Activated CD4-positive, alpha-beta T cell treated with anti-CD3 and anti-CD28 coated beads, Interleukin-2, amount 50 U/mL, for 24 hours (primary cell): ENCODE measurements around the gene GAK.
"Not testable (repeated sequence)": the region's sequence is repeated elsewhere in the genome, so short reads cannot be mapped to it uniquely, and the experiment has no call there.

Experiments
- DNase-seq, 2 donors: peaks; one replicate each; pipeline ENCODE4 v3.0.0-alpha.2; 2020; ENCODE audit warnings: low read depth in 1 of 2, low spot score in 1 of 2

Gene GAK

DNA sequence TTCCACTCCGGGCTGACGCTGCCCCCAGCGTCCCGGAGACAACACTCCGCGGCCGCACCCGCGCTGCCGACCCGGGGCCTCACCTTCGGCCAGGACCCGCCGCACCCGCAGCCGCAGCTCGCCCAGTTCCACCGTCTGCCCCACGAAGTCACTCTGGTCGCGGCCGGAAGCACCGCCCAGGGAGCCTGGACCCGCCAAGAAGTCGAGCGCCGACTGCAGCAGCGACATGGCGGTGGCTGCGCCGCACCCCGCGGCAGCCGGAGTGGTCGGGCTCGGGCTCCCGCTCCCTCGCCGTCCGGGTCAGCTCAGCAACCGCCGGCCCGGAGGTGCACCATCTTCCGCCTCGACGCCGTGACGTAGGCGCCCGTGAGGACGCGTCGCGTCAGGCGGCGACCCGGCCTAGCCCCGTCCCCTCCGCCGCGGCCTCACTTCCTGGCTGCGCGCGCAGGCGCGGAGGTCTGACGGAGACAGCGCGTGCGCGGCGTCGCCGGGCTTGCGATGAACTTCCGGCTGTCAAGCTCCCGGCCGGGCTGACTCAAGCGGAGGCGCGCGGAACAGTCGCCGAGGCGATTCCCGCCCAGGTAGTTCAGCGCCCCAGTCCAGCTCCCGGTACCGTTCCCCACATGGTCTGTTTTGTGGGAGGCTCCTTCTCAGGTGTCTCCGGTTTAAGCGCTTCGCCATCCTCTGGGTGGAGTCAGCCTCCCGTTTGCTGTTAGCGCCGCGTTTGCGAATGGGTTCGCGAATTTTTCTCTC, at the start of gene GAK, which contains the start of gene TMEM175:
TSS of gene GAK (minus strand) at position 357 of the 753 bp plus-strand sequence. CDS start at position 228, 129 bp downstream.
TSS of gene TMEM175 (plus strand) at position 501 of the 753 bp plus-strand sequence. CDS start 15,280 bp downstream, outside the sequence.
- peak; percentile 94 to 96 for DNase-seq

DNA sequence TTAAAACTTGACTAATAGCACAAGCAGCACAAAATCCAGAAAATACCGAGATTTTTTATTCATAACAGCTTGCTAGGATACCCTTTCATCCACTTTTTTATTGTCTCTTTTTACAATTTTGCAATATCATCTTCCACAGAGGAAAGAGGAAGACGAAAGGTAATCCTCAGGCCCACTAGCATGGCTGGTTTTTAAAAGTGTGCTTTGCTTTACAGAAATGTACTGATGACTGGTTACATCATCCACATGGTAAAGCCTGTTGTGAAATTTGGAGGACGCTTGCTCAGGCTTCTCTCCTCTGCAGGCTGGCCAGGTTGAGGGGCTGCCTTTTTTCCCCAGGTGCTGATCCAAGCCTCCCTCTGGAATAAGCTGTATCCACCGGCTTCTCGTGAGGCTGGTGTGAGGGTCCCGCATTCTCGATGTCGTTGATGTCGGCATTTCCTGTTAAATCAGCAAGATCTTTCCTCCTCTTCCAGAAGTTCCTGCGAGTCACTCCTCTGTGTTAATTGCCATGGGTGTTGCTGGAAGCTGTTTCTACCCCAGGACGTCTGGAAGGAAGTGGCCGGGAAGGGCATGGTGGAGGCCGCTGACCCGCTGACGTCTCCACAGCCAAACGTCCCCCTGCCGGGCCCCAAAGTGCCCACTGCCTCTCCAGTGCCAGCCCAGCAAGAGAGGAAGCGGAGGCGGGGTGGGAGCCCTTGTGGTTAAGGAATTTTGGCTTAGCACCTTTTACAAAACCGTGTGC, 47.0 kb upstream of the GAK start:
- DNase-seq, result no peak

DNA sequence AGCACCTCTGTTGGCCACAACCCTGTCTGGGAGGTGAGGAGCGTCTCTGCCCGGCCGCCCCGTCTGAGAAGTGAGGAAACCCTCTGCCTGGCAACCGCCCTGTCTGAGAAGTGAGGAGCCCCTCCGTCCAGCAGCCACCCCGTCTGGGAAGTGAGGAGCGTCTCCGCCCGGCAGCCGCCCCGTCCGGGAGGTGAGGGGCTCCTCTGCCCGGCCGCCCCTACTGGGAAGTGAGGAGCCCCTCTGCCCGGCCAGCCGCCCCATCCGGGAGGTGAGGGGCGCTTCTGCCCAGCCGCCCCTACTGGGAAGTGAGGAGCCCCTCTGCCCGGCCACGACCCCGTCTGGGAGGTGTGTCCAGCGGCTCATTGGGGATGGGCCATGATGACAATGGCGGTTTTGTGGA, 43.9 kb upstream of the GAK start:
- DNase-seq, result not testable (repeated sequence)

DNA sequence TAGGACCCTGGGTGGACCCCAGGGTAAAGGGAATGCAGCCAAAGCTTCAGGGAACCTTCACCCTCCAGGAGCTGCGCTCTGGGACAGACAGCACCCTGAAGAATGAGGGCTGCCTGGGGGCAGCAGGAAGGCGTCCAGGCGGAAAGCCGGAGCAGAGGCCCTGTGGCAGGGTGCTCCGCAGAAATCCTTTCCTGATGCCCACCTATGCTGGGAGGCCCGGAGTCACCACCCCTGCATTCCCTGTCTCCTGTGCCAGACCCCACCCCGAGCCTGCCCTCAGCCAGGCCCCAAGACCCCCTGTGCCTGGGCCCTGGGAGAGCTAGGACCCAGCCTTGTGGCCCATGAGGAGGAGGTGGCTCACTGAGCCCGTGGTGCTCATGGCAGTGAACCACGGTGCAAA, 42.6 kb upstream of the GAK start:
- DNase-seq, result no peak

DNA sequence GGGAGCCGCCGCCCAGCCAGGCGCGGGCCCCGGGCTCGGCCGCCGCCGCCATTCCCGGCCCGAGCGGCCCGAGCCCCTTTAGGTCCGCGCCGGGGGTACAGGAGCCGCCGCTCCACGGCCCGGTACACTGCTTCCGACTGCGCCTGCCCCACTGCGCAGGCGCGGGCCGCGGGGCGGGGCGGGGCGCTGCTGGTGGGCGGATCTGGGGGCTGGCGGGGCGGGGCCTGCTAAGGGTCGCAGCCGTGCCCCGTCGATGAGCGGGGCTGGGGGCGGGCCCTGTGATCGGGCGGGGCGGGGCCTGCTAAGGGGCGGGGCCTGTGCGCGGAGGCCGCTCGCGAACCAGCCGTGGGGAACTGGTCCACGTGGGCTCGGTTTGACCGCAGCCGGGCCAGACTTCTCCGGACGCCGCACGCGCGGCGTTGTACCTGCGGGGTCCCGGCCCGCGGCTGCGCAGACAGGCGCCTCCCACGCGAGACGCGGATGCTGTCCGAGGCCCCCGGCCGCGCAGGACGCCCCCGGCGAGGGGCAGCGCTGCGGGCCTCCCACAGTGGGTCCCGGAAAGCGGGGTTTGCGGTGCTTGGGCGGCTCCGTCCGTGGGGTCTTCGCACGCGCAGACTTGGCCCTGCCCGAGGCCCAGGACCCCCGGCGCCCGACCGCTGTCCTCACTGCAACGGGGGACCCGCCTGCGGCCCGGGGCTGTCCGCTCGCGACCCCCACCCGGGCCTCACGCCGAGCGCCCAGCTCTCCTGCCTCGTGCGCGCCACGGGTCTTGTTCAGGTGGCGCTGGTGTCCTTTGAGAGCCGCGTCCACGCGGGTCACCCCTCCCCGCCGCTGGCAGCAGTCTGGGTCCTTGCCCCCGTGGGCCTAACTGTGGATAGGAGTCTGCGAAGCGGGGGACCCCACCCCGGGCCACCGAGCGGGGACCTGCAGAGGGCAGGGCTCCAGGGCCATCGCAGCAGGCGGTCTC, 41.6 kb upstream of the GAK start, which contains the start of gene DGKQ:
TSS of gene DGKQ (minus strand) at position 139 of the 967 bp plus-strand sequence. CDS start at position 52, 87 bp downstream.
- peak; percentile 84 for DNase-seq

DNA sequence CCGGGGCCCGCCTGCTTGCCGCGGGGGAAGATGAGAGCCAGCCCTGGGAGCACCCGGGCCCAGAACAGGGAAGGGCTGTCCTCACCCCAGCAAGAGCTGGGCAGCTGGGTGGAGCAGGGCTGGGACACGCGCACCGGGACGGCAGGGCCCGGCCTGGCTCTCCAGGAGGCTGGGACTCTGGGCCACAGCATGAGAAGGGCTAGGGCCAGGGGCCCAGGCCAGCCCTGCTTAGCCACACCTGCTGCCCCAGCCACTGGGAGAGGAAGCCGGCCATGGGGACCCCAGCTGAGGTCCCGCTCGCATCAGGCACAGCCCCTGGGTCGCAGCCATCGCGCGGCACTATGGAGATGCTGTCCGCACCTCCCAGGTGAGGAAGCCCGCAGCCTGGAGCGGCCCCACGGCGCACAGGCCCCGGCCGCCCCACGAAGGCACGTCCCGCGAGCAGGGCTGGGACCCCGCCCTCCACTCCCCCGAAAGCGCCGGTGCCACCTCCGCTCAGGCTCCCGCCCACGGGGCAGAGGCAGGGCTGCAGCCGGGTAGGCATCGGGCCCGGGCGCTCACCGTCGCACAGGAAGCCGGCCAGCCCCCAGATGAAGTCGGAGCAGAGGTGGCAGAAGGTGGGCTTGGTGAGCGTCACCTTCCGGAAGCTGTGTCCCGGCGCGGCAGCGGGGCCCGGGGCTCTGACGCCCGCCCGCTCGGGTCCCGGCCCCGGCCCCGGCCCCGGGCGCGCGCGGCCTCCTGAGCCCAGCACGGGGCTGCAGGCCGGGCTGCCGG, 40.7 kb upstream of the GAK start:
- DNase-seq, result peak; percentile 22 to 45

DNA sequence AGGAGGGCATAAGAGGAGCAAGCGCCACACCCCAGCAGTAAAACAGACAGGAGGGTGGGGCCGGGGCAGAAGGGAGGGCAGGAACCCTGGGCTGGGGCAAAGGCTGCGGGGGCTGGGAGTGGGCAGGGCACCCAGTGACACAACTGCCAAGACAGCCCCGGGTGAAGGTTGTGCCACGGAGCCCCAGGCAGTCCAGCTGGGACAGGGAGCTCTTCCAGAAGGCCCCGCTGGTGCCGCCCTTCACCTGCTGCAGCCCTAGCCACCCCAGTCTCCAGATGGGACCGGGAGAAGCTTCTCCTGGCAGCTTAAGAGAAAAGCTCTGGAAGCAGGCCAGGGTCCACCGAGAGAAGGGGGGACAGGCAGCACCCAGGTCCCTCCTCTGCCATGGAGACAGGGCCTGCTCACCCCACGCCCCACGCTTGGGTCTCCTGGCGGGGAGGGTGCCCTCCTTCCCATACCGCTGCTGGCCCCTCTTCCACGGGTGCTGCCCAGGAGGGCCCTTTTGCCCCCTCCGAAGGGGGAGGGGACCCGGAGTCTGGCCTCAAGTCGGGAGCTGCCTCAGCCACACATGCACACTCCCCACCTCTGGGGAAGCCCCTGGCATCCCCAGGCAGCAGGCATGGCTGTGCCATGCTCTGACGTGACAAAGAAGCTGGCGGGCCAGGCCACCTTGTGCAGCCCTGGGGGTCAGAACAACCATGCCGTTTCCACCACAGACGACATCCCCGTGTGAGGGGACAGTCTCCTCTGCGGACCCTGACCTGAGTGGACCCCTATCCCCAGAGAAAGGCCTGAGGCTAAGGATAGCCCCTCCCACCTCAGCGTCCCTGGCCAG, 39.8 kb upstream of the GAK start:
- no peak for DNase-seq

DNA sequence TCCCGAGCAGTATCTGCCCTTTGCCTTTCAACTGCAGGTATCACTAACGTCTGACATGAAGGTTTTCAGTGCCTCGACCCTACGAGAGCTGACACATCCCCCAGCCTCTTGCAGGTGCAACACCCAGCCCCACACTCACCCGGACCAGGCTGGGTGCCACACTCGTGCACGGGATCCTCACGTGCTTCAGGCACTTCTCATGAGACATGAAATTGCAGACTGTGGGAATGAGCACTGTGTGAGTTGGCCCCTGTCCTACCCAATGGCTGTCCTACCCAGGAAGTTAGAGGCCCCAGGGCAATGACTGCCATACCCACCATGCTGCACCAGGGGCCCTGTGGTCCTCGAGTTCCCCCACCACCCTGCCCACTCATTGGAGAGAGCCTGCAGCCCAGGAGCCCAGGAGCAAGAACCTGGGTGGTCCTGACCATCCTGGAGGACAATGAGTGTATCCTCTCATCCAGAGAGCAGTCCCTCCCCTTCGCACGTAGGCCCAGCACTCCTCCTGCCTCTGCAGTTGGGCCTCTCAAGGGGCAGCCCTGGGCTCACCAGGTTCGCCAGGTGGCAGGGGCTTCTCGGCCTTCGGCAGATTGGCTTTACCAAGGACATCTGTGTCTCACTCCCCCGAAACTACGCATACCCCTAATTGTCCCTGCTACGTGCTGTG, 38.9 kb upstream of the GAK start:
- no peak for DNase-seq

DNA sequence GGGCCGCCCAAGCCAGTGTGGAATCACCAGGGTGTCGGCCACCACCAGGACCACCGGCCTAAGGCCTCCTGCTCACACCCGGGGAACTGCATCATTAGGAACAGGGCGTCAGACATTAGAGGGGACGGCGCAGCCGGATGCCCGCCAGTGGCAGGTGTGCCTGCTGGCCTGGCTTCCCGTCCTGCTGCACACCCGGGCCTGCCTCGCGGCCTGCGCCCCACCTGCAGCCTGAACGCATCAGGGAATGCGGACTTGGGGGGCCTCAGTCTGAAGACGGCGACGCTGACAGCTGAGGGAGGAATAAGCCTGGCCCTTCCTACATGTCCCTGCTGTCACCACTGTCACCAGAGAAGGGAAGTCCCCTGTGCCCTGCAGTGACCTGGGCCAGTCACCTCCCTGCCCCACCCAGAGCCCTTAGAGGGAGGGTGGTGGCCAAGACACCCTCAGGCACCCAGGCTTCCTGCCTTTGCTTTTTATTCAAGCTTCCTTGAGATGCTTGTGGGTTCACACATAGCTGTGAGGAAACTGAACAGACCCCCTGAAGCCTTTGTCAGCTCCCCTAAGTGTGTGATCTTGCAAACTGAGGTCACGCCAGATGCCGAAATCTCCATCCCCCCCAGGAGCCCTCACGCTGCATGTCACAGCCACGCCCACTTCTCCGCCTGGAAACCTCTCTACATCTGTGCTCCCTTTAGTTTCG, 38.1 kb upstream of the GAK start:
- DNase-seq, result no peak

DNA sequence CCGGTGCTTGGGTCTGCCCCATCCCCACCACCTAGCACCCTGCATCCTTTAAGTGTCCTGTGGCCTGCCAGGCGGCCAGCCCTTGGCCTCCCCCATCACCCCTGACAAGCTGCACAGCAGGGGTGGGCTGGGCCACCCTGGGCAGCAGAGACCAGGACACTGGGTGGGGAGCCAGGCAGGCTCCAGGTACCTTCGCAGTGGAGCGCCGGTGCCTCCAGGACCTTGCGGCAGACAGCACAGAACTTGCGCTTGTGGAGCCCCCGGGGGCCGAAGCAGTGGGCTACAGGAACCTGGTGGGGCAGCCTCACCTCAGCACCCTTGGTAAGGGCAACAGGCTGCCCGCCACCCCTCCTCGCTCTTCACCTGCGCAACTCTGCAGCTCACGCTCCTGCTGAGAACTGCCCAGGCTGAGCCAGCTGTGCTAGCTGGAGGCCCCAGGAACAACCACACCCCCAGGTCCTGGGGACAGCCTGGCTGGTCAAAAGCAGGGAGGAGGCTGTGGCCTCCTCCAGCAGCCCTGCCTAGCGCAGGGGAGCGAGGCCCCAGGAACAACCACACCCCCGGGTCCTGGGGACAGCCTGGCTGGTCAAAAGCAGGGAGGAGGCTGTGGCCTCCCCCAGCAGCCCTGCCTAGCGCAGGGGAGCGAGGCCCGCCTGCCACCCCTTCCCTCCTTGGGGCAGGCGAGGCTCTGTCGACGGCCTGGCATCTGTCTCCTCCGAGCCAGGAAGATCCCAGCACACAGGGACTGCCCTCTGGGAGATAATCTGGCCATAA, 36.7 kb upstream of the GAK start:
- no peak for DNase-seq

DNA sequence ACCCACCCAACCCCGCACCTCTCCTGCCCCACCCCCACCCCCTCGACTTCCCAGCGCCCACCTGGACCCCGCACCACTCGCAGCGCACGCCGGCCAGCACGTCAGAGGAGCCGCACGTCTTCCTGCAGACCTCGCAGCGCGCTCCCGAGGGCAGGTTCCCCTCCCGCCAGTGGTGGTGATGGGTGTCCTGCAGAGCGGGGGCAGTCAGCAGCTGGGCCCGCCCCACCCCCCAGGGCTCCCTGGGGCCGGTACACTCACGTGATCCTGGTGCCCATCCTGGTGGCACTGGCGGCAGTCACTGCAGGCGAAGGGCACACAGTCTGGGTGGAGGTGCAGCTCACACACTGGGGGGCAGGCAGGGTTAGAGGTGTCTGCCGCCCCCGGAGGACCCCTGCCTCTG, 36.1 kb upstream of the GAK start:
- DNase-seq, result no peak

DNA sequence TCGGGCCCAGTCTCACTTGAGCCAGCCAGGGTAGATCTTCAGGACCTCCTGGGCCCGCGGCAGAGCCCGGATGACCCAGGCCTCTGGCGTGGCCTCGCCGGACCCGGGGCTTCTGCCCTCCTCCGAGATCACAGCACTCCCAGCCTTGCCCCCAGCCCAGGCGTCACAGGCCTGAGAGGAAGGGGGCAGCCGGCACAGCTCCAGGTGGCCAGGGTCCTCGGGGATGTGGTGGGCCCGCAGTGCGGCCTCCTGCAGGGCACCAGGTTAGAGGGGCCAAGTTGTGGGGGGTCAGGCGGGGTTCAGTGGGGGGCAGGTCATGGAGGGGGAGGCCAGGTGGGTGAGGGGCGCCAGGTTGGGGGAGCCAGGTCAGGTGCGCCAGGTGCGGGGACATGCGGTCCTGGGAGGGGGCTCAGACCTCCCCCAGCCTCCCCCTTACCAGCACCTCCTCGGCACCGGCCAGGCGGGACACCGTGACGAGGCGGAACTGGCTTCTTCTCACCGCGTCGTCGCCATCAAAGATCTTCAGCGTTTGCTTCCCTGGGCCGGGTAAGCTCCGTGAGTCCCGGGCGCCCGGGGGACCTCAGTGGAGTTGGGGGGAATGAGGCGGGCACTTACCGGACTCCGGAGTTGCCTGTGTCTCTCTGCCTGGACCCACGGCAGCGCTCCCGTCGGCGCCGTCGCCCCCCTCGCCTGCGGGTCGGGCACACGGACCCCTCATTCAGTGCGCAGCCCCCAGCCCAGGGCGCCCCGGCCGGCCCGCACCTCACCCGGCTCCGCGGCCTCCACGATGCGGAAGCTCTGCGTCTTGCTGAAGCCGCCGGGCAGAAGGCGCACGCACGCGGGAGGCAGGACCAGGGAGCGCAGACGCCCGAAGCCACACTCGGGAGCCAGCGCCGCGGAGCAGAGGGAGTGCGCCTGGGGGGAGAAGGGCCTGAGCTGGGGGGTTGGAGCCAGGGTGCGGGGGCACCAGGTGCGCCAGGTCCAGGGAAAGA, 35.3 kb upstream of the GAK start:
- no peak for DNase-seq

DNA sequence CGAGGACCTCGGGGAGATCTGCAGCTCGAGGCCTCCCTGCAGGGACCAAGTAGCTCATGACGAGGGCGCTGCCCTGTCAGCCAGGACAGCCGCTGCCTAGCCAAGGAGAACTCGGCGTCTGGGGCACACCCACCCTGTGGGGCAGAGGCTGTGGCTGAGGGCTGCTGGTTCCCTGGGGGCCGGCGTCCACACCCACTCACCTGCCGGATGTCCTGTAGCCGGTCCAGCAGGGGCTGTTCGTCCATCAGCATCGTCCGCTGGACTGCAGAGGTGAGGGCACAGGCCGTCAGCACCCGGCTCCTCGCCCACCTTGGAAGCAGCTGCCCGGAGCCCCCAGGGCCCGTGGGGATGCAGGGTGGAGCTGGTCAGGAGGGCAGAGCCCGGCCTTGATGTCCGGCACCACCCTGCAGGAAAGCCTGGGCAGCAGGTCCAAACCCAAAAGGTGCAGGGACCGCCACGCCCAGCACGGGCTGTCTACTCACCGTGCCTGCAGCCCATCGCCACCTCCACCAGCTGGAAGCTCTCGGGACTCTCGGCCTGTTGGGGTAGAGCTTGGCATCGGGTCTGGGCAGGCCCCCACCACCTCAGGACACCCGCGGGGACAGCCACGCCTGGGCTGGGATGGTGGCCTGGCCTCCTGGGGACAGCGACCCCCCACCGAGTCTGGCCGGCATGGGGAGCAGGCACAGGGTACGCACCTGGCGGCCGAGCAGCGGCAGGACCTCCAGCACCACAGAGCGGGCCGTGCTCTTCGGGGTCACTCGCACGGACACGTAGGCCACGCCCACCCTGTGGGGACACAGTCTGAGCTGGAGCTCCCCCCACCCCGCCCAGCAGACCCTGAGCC, 34.4 kb upstream of the GAK start:
- no peak for DNase-seq

DNA sequence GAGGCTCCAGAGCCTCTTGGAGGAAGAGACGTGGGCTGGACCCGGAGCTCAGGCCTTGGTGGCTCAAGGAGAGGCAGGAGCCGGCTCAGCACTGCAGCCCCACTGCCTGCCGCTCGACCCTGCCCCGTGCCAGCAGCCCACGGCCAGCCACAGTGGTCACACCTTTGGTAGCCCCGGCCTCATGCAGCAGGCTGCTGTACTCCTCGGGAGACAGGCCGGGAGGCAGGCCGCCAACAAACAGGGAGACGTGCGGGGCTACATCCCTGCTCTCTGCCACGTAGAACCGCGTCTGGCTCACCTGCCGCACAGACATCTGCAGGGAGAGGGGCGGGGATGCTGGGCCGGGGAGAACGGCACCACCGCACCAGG, 33.6 kb upstream of the GAK start:
- DNase-seq, result no peak

DNA sequence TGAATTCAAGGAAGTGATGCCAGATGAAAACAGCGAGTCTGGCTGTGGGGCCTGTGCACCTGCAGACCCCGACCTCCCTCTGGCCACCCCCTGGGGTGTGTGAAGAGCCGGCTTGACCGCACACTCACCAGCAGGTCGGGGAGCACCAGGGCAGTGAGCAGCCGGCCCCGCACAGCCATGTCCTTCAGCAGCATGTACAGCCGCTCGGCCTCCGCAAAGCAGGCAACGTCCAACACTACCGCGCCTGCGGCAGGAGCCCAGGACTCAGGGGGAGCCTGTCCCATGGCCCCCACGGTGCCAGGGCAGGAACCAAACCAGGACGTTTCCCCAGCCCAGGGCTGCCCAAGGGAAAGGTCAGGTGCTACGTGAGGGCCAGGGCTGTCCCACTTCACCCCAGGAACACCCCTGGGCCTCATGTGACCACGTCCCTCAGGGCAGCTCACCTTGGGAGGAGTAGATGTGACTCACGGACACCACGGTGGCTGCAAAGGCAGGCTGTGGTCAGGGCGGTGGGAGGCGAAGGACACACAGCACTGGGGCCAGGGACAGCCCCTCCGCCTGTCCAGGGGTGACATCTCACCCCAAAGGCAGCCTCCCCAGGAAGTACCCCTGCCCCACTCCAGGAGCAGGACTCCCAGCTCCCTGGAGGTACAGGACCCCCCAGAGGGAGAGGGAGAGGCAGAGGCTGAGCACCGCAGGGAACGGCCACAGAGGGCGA, 33.1 kb upstream of the GAK start:
- no peak for DNase-seq
